ENCODE measurements around the gene EBP. TPM values are rescaled to one million over a fixed set of nuclear protein-coding genes. Genes with fewer than 3 reads are reported as not detected.

EBP gene
- total RNA-seq, 4 donors from 2014 or later: 43.5 to 87.0 (median 64.1) TPM

DNA sequence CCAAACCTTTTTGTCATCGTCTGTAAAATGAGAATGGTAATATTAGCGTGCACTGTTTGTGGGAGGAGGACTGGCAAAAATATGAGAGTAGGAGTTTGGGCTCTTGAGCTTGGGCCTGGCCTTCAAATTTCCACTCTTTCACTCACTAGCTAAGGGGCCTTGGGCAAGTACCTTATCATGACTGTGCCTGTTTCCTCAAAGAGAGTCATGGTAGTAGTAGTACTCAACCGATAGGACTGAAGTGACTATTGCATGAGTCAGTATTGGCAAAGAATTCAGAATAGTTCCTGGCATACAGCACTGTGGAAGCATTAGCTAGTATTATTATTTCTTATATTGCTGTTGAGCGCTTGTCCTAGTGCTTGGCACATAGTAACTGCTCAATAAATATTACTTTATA, 36.7 kb downstream of the EBP start:
- TF ChIP-seq, protein P1, sequence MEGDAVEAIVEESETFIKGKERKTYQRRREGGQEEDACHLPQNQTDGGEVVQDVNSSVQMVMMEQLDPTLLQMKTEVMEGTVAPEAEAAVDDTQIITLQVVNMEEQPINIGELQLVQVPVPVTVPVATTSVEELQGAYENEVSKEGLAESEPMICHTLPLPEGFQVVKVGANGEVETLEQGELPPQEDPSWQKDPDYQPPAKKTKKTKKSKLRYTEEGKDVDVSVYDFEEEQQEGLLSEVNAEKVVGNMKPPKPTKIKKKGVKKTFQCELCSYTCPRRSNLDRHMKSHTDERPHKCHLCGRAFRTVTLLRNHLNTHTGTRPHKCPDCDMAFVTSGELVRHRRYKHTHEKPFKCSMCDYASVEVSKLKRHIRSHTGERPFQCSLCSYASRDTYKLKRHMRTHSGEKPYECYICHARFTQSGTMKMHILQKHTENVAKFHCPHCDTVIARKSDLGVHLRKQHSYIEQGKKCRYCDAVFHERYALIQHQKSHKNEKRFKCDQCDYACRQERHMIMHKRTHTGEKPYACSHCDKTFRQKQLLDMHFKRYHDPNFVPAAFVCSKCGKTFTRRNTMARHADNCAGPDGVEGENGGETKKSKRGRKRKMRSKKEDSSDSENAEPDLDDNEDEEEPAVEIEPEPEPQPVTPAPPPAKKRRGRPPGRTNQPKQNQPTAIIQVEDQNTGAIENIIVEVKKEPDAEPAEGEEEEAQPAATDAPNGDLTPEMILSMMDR (IDR thresholded peaks at IDR 0.05): no peak
- TF ChIP-seq POLR2A (IDR thresholded peaks at IDR 0.05): no peak
- 38 to 70% methylated on average over 4 of the region's 4 CpGs for WGBS, 2 donors

DNA sequence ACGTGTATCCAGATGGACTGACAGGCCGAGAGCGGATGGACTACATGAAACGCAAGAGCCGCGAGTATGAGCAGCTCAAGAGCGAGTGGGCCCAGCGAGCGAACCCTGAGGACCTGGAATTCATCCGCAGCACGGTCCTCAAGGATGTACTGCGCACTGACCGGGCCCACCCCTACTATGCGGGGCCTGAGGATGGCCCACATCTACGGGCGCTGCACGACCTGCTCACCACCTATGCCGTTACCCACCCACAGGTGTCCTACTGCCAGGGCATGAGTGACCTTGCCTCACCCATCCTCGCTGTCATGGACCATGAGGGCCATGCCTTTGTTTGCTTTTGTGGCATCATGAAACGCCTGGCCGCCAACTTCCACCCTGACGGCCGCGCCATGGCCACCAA, 38.0 kb downstream of the EBP start:
- TF ChIP-seq, protein P1 (IDR thresholded peaks at IDR 0.05): no peak
- no peak for TF ChIP-seq POLR2A (IDR thresholded peaks at IDR 0.05)
- H3K4me3 ChIP-seq (ENCODE audit: low read depth, poor library complexity, severe bottlenecking): no peak overlapping the region
- 92 to 96% methylated on average over 14 to 24 of the region's 24 CpGs for WGBS, 2 donors
- intact Hi-C loops (cut with DNase I; ENCODE audit: low total_unique reads): no loop called here
- DNase-seq (ENCODE audit: low spot score in 2 of 2): no peak

More for the DNA sequence above, 36.7 kb downstream of the EBP start:
- no peak overlapping the region for H3K4me3 ChIP-seq (ENCODE audit: low read depth, poor library complexity, severe bottlenecking)
- DNase-seq (ENCODE audit: low spot score in 2 of 2): no peak
- intact Hi-C loops (cut with DNase I; ENCODE audit: low total_unique reads): no loop called here

DNA sequence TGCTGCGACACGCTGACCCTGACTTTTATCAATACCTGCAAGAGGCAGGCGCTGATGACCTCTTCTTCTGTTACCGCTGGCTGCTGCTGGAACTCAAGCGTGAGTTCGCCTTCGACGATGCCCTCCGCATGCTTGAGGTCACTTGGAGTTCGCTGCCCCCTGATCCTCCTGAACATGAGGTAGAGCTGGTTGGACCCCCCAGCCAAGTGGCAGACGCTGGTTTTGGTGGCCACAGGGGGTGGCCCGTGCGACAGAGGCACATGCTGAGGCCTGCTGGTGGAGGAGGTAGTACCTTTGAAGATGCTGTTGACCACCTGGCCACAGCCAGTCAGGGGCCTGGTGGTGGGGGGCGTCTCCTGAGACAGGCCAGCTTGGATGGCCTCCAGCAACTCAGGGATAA, 38.4 kb downstream of the EBP start:
- 86 to 90% methylated on average over 11 to 14 of the region's 14 CpGs for WGBS, 2 donors
- intact Hi-C loops (cut with DNase I; ENCODE audit: low total_unique reads): no loop called here
- no peak overlapping the region for H3K4me3 ChIP-seq (ENCODE audit: low read depth, poor library complexity, severe bottlenecking)
- no peak for DNase-seq (ENCODE audit: low spot score in 2 of 2)
- TF ChIP-seq, protein P1 (IDR thresholded peaks at IDR 0.05): no peak
- TF ChIP-seq POLR2A (IDR thresholded peaks at IDR 0.05): no peak

DNA sequence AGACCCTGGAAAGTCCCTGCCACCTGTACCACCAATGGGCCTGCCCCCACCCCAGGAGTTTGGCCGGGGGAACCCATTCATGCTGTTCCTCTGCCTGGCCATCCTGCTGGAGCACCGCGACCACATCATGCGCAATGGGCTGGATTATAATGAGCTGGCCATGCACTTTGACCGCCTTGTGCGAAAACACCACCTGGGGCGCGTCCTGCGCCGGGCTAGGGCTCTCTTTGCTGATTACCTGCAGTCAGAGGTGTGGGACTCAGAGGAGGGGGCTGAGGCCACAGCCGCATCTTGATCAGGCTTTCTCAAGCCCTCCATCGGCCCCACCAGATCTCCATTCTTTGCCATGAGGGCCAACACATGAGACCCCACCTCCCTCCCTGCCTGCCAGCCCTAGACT, 39.1 kb downstream of the EBP start:
- no peak for DNase-seq (ENCODE audit: low spot score in 2 of 2)
- no peak overlapping the region for H3K4me3 ChIP-seq (ENCODE audit: low read depth, poor library complexity, severe bottlenecking)
- no peak for TF ChIP-seq POLR2A (IDR thresholded peaks at IDR 0.05)
- intact Hi-C loops (cut with DNase I; ENCODE audit: low total_unique reads): no loop called here
- 98 to 100% methylated on average over 1 to 9 of the region's 12 CpGs for WGBS, 2 donors

DNA sequence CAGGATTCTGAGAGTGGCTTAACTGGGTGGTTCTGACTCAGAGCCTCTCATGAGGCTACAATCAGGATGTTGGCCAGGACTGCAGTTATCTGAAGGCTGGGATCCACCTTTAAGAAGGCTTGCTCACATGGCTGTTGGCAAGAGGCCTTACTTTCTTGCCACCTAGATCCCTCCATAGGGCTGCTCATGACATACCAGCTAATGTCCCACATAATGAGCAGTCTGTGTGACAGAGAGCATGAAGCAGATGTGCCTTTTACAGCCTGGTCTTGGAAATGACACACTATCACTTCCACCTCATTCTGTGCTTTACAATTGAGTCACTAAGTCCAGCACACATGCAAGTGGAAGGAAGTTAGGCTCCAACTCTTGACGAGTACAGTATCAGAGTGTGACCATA, 48.4 kb downstream of the EBP start:
- TF ChIP-seq POLR2A (IDR thresholded peaks at IDR 0.05): no peak
- TF ChIP-seq, protein P1 (IDR thresholded peaks at IDR 0.05): no peak
- intact Hi-C loops (cut with DNase I; ENCODE audit: low total_unique reads): no loop called here

DNA sequence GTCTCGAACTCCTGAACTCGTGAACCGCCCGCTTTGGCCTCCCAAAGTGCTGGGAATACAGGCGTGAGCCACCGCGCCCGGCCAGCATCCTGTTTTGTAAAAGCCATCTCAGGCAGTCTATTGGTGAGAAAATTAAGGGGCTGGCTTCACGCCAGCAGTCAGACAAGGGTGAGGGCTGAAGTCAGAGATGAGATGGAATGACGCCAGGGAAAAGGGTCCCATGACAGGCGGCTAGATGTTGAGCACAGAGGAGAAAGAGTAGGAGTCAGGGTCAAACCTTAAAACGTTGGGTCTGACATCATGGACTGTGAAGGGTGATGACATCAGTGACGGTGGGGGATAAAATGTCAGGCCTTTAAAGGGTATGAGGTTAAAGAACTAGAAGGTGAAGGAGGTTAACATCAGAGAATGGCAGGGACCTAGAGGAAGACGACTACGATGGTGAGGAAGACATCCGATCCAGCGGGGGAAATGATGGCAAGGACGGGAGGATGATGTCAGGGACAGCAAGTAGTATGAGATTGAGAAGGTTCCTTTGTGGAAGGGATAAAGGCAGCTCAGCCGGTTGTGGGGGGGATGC, 52.2 kb downstream of the EBP start:
- DNase-seq (ENCODE audit: low spot score in 2 of 2): peak; percentile 58 to 87
- H3K4me3 ChIP-seq (ENCODE audit: low read depth, poor library complexity, severe bottlenecking): no peak overlapping the region
- TF ChIP-seq, protein P1 (IDR thresholded peaks at IDR 0.05): no peak
- no peak for TF ChIP-seq POLR2A (IDR thresholded peaks at IDR 0.05)
- 37 to 59% methylated on average over 19 of the region's 19 CpGs for WGBS, 2 donors
- intact Hi-C loops (cut with DNase I; ENCODE audit: low total_unique reads): no loop called here

More for the DNA sequence above, 48.4 kb downstream of the EBP start:
- H3K4me3 ChIP-seq (ENCODE audit: low read depth, poor library complexity, severe bottlenecking): no peak overlapping the region
- WGBS, 2 donors: 50 to 64% methylated on average over 1 of the region's 1 CpG
- DNase-seq (ENCODE audit: low spot score in 2 of 2): no peak

Data from lower leg skin (tissue), 4 donors.